Activated CD8-positive, alpha-beta memory T cell treated with anti-CD3 and anti-CD28 coated beads, Interleukin-2, amount 10 ng/mL, durations not matched to agents 7 days and 5 days (primary cell): ENCODE data around the gene SLC39A8. TPM values are rescaled to one million over a fixed set of nuclear protein-coding genes. Genes with fewer than 3 reads are reported as not detected.

Experiments
- ATAC-seq: fragments of 150-1000 bp; cut with Tn5 transposase; one replicate; pipeline ENCODE4 v1.10.0; 2021; ENCODE audit warnings: moderate library complexity
- CTCF ChIA-PET: fragments of 350-600 bp; sonication (Branson Sonifier 250); formaldehyde crosslinking; loops from one replicate; lab custom pipeline; 2021; ENCODE audit warnings: antibody characterized with exemption; lab: Charles Lee
- DNase-seq: peaks from one replicate; pipeline ENCODE4 v3.0.0-alpha.2; 2020
- H3K27ac Mint-ChIP-seq: one replicate; pipeline ENCODE4 v1.8.0; 2021; ENCODE audit warnings: mild to moderate bottlenecking, mixed read lengths
- H3K27me3 Mint-ChIP-seq: one replicate; pipeline ENCODE4 v1.8.0; 2021; ENCODE audit warnings: mixed read lengths
- H3K36me3 Mint-ChIP-seq: one replicate; pipeline ENCODE4 v1.8.0; 2021; ENCODE audit warnings: mild to moderate bottlenecking, mixed read lengths
- H3K4me1 Mint-ChIP-seq: one replicate; pipeline ENCODE4 v1.8.0; 2021; ENCODE audit warnings: mixed read lengths
- H3K4me3 Mint-ChIP-seq: one replicate; pipeline ENCODE4 v1.8.0; 2021; ENCODE audit warnings: mild to moderate bottlenecking, moderate library complexity, mixed read lengths
- H3K9me3 Mint-ChIP-seq: one replicate; pipeline ENCODE4 v1.8.0; 2022; ENCODE audit warnings: low read depth, mixed read lengths
- total RNA-seq, 2 experiments: library from RNA; stranded (reverse); gene quantifications; one replicate each; pipeline ENCODE4 v1.2.3, GENCODE V29; 2021

SLC39A8 gene
- total RNA-seq, 2 experiments from 2014 or later = 60.3 to 66.2 TPM

GRCh38 chr4:102333787-102334186 is 11.5 kb downstream of the SLC39A8 start:
- Mint-ChIP-seq H3K9me3 (no peaks in the 10 kb centered on the region), H3K4me1 (peaks cover 19% of the 10 kb centered on the region), H3K27me3 (no peaks in the 10 kb centered on the region), H3K4me3 (no peak overlapping the region), H3K27ac (no peak overlapping the region), H3K36me3 (peaks cover 48% of the 10 kb centered on the region)
- no peak for DNase-seq
- no peak for ATAC-seq
- CTCF ChIA-PET = interaction anchor here (0.8 kb wide), 1 partner anchor 11 kb away, joined by 3 read pairs; the partner anchor contains the start of gene SLC39A8

GRCh38 chr4:102328045-102328444 is 17.2 kb downstream of the SLC39A8 start:
- H3K36me3 Mint-ChIP-seq = peaks cover 27% of the 10 kb centered on the region
- CTCF ChIA-PET = no interaction called here
- H3K4me3 Mint-ChIP-seq = no peak overlapping the region
- H3K27me3 Mint-ChIP-seq = no peaks in the 10 kb centered on the region
- H3K9me3 Mint-ChIP-seq = no peaks in the 10 kb centered on the region
- H3K27ac Mint-ChIP-seq = no peak overlapping the region
- peaks cover 11% of the 10 kb centered on the region for H3K4me1 Mint-ChIP-seq
- no peak for DNase-seq
- ATAC-seq = no peak

DNA sequence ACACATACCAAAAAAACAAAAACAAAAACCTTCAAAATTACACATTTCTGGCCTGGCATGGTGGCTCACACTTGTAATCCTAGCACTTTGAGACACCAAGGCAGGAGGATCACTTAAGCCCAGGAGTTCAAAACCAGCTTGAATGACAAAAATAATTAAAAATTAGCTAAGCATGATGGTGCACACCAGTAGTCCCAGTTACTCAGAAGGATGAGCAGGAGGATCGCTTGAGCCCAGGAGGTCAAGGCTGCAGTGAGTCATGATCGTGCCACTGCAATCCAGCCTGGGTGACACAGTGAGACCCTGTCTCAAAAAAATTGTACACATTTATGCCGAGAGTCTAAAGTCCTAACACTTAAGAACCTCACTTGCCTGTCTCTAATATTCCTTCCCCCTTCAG is 18.3 kb downstream of the SLC39A8 start:
- ATAC-seq (no peak), DNase-seq (no peak)
- Mint-ChIP-seq H3K9me3 (no peaks in the 10 kb centered on the region), H3K4me3 (no peak overlapping the region), H3K36me3 (peaks cover 21% of the 10 kb centered on the region), H3K4me1 (peaks cover 16% of the 10 kb centered on the region), H3K27ac (no peak overlapping the region), H3K27me3 (no peaks in the 10 kb centered on the region)
- CTCF ChIA-PET = interaction anchor here (1.0 kb wide), 1 partner anchor 27 kb away, joined by 3 read pairs; no protein-coding TSS in a partner anchor

GRCh38 chr4:102324730-102325129 is 20.6 kb downstream of the SLC39A8 start:
- CTCF ChIA-PET = no interaction called here
- Mint-ChIP-seq H3K4me1 (peaks cover 25% of the 10 kb centered on the region), H3K27me3 (no peaks in the 10 kb centered on the region), H3K27ac (no peak overlapping the region), H3K36me3 (peaks cover 12% of the 10 kb centered on the region), H3K4me3 (no peak overlapping the region), H3K9me3 (no peaks in the 10 kb centered on the region)
- DNase-seq = no peak
- ATAC-seq = no peak

DNA sequence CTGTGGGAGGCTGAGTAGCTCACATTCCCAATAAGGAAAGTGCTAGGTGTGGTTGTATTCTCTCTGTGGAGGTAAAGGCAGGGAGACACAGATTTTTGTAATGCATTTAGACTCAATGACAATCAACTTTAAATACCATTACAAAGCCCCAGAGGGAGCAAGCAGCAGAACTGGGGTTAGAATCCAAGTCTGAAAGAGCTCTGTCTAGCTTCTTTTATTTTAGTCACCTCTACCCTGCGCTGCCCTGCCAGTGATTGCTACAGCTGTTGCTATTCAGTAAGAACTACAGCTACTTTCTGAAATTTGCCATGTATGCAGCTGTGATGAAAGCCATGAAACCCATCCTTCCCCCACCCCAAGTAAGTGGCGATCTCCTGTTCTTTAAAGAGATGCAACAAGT is 22.5 kb downstream of the SLC39A8 start:
- ATAC-seq (no peak), DNase-seq (no peak)
- Mint-ChIP-seq H3K27ac (no peak overlapping the region), H3K36me3 (peaks cover 10% of the 10 kb centered on the region), H3K4me3 (no peak overlapping the region), H3K9me3 (no peaks in the 10 kb centered on the region), H3K4me1 (peaks cover 22% of the 10 kb centered on the region), H3K27me3 (no peaks in the 10 kb centered on the region)
- CTCF ChIA-PET = interaction anchor here (0.8 to 1.2 kb wide), 2 partner anchors 21 to 108 kb away, joined by 3 to 4 read pairs; no protein-coding TSS in a partner anchor

DNA sequence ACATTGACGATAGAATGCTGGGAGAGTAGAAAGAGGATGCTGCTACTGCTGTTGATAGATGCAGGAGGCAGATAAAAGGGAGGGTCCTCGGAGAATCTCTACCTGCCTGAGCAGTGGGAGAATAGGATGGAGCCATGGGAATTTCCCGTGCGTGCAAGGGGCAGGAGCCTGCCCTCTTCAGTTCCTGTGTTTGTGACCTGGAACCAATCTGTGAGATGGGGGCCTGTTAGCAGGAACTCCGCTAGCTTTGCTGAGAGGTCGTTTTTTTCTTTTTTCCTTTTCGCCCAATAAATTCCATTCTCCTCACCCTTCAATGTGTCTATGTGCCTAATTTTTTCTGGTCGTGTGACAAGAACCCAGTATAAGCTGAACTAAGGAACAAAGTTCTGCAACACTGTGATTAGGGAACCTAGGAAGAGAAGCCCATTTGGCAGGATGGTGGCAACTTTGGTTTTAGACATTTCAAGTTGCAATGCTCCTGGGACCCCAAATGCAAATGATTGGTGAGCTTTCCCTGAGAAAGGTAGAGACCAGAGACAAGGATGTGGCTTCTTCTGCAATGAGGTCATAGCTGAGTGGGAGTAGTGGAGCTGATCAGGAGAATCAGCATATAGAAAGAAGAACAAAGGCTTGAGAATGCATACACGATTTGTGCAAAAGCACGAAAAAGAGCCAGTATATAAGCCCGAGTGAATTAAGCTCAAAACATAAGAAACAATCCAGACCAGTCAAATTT is 23.9 kb downstream of the SLC39A8 start:
- ATAC-seq (no peak), DNase-seq (no peak)
- Mint-ChIP-seq H3K4me1 (peaks cover 21% of the 10 kb centered on the region), H3K9me3 (no peaks in the 10 kb centered on the region), H3K4me3 (no peak overlapping the region), H3K27me3 (no peaks in the 10 kb centered on the region), H3K36me3 (peaks cover 9% of the 10 kb centered on the region), H3K27ac (no peak overlapping the region)
- CTCF ChIA-PET = interaction anchor here (1.2 kb wide), 1 partner anchor 20 kb away, joined by 3 read pairs; no protein-coding TSS in a partner anchor

GRCh38 chr4:102319594-102319993 is 25.7 kb downstream of the SLC39A8 start:
- H3K27me3 Mint-ChIP-seq = no peaks in the 10 kb centered on the region
- peaks cover 14% of the 10 kb centered on the region for H3K36me3 Mint-ChIP-seq
- CTCF ChIA-PET = no interaction called here
- DNase-seq (no peak), ATAC-seq (no peak)
- peaks cover 17% of the 10 kb centered on the region for H3K4me1 Mint-ChIP-seq
- H3K4me3 Mint-ChIP-seq = no peak overlapping the region
- no peak overlapping the region for H3K27ac Mint-ChIP-seq
- H3K9me3 Mint-ChIP-seq = no peaks in the 10 kb centered on the region

- ATAC-seq (no peak), DNase-seq (no peak)
- CTCF ChIA-PET = interaction anchor here (1.6 kb wide), 1 partner anchor 19 kb away, joined by 4 read pairs; no protein-coding TSS in a partner anchor
- no peak overlapping the region for H3K4me3 Mint-ChIP-seq
- H3K27me3 Mint-ChIP-seq = no peaks in the 10 kb centered on the region
- H3K36me3 Mint-ChIP-seq = peaks cover 20% of the 10 kb centered on the region
- H3K9me3 Mint-ChIP-seq = no peaks in the 10 kb centered on the region
- peaks cover 17% of the 10 kb centered on the region for H3K4me1 Mint-ChIP-seq
- no peak overlapping the region for H3K27ac Mint-ChIP-seq
These were observed 26.8 kb downstream of the SLC39A8 start for GRCh38 chr4:102318526-102318925.

GRCh38 chr4:102318105-102318504 is 27.2 kb downstream of the SLC39A8 start:
- CTCF ChIA-PET = interaction anchor here (1.6 kb wide), 1 partner anchor 18 kb away, joined by 4 read pairs; no protein-coding TSS in a partner anchor
- H3K27ac Mint-ChIP-seq = no peak overlapping the region
- H3K4me1 Mint-ChIP-seq = peaks cover 14% of the 10 kb centered on the region
- DNase-seq = no peak
- ATAC-seq = no peak
- no peaks in the 10 kb centered on the region for H3K9me3 Mint-ChIP-seq
- peaks cover 18% of the 10 kb centered on the region for H3K36me3 Mint-ChIP-seq
- H3K4me3 Mint-ChIP-seq = no peak overlapping the region
- no peaks in the 10 kb centered on the region for H3K27me3 Mint-ChIP-seq

DNA sequence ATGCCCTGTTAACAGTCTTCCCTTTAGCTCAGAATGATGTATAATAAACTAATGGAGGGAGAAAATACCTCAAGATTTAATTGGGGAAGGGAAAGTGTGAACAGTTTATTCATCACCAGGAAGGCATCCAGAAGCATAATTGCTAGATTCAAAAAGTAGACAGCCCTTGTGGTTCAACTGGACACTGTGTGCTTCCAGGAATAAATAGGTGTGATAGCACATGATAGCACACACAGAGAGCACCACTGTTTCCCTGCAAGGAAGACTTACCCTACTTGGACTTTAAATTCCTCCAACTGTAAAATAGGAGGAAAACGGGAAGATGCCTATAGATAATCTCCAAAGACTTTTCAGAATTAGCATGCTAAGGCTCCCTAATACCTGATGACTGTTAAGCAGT is 27.8 kb downstream of the SLC39A8 start:
- Mint-ChIP-seq H3K4me3 (no peak overlapping the region), H3K4me1 (peaks cover 11% of the 10 kb centered on the region), H3K36me3 (peaks cover 17% of the 10 kb centered on the region), H3K27me3 (no peaks in the 10 kb centered on the region), H3K9me3 (no peaks in the 10 kb centered on the region), H3K27ac (no peak overlapping the region)
- DNase-seq (no peak), ATAC-seq (no peak)
- CTCF ChIA-PET = no interaction called here

DNA sequence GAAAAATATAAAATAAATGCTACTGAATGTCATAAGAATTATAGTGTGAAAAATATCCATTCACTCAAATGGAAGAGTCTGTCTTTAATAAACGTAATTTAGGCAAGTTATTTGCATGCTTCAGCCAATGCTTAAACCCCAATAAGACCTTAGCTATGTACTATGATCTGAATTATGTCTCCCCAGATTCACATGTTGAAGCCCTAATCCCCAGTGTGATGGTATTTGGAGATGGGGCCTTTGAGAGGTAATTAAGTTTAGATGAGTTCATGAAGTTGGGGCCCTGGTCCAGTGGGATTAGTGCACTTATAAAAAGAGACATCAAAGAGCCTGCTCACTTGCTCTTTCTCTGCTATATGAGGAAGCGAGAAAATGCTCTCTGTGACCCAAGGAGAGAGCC is 28.7 kb downstream of the SLC39A8 start:
- H3K27ac Mint-ChIP-seq = no peak overlapping the region
- CTCF ChIA-PET = interaction anchor here (0.6 kb wide), 1 partner anchor 9 kb away, joined by 3 read pairs; no protein-coding TSS in a partner anchor
- H3K4me3 Mint-ChIP-seq = no peak overlapping the region
- ATAC-seq (no peak), DNase-seq (no peak)
- peaks cover 5% of the 10 kb centered on the region for H3K4me1 Mint-ChIP-seq
- H3K9me3 Mint-ChIP-seq = no peaks in the 10 kb centered on the region
- peaks cover 21% of the 10 kb centered on the region for H3K36me3 Mint-ChIP-seq
- H3K27me3 Mint-ChIP-seq = no peaks in the 10 kb centered on the region

GRCh38 chr4:102315532-102315931 is 29.8 kb downstream of the SLC39A8 start:
- no peaks in the 10 kb centered on the region for H3K27me3 Mint-ChIP-seq
- H3K9me3 Mint-ChIP-seq = no peaks in the 10 kb centered on the region
- CTCF ChIA-PET = interaction anchor here (0.9 to 1.0 kb wide), 2 partner anchors 16 to 115 kb away, joined by 3 to 4 read pairs; no protein-coding TSS in a partner anchor
- peaks cover 22% of the 10 kb centered on the region for H3K36me3 Mint-ChIP-seq
- H3K4me3 Mint-ChIP-seq = no peak overlapping the region
- ATAC-seq (no peak), DNase-seq (no peak)
- H3K27ac Mint-ChIP-seq = no peak overlapping the region
- H3K4me1 Mint-ChIP-seq = no peaks in the 10 kb centered on the region

GRCh38 chr4:102312417-102312816 is 32.9 kb downstream of the SLC39A8 start:
- H3K9me3 Mint-ChIP-seq = no peaks in the 10 kb centered on the region
- ATAC-seq (no peak), DNase-seq (no peak)
- peaks cover 9% of the 10 kb centered on the region for H3K4me1 Mint-ChIP-seq
- H3K36me3 Mint-ChIP-seq = peaks cover 35% of the 10 kb centered on the region
- CTCF ChIA-PET = interaction anchor here (1.4 kb wide), 1 partner anchor 11 kb away, joined by 3 read pairs; no protein-coding TSS in a partner anchor
- no peaks in the 10 kb centered on the region for H3K27me3 Mint-ChIP-seq
- no peak overlapping the region for H3K4me3 Mint-ChIP-seq
- no peak overlapping the region for H3K27ac Mint-ChIP-seq

GRCh38 chr4:102311912-102312311 is 33.4 kb downstream of the SLC39A8 start:
- peaks cover 9% of the 10 kb centered on the region for H3K4me1 Mint-ChIP-seq
- ATAC-seq = no peak
- H3K27ac Mint-ChIP-seq = no peak overlapping the region
- CTCF ChIA-PET = interaction anchor here (2.3 kb wide), 1 partner anchor 12 kb away, joined by 8 read pairs; no protein-coding TSS in a partner anchor
- peaks cover 34% of the 10 kb centered on the region for H3K36me3 Mint-ChIP-seq
- H3K9me3 Mint-ChIP-seq = no peaks in the 10 kb centered on the region
- H3K27me3 Mint-ChIP-seq = no peaks in the 10 kb centered on the region
- no peak for DNase-seq
- no peak overlapping the region for H3K4me3 Mint-ChIP-seq
